NCI-H2227 treated with DMSO at 0.1 percent for 48 hours (cell line): ENCODE results near the gene RUNX1.
"Not testable (repeated sequence)": the region's sequence is repeated elsewhere in the genome, so short reads cannot be mapped to it uniquely, and the experiment has no call there.

Experiments used
- DNase-seq: peaks from one replicate; lab custom pipeline; 2025; lab: John Stamatoyannopoulos, UW

The RUNX1 gene

DNA sequence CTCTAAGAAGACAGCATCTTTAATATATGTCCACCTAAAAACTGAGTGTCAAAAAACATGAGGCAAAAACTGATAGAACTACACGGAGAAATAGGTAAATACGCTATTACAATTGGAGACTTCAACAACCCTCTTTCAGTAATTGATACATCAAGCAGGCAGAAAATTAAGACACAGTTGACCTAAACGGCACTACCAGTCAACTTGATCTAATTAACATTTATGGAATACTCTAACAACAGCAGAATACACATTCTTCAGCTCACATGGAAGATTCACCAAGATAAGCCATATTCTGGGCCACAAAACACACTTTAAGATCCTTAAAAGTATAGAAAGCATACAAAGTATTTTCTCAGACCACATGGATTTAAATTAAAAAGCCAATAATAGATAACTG lies 242.7 kb downstream of the RUNX1 start:
- no peak for DNase-seq

DNA sequence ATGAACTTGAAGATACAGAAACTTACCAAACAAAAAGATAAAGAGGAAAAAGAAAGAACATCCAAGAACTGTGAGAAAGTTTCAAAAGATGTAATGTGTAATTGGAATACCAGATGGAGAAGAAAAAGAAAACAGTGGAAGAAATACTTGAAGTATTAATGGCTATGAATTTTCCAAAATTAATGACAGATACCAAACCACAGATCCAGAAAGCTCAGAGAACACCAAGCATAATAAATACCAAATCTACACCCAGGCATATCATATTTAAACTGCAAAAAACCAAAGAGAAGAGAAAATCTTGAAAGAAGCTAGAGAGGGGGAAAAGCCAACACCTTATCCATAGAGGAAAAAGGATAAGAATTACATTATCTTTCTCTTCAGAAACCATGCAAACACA lies 243.9 kb downstream of the RUNX1 start:
- DNase-seq, result no peak

GRCh38 chr21:34804584-34804983 lies 244.5 kb downstream of the RUNX1 start:
- DNase-seq, result not testable (repeated sequence)

DNA sequence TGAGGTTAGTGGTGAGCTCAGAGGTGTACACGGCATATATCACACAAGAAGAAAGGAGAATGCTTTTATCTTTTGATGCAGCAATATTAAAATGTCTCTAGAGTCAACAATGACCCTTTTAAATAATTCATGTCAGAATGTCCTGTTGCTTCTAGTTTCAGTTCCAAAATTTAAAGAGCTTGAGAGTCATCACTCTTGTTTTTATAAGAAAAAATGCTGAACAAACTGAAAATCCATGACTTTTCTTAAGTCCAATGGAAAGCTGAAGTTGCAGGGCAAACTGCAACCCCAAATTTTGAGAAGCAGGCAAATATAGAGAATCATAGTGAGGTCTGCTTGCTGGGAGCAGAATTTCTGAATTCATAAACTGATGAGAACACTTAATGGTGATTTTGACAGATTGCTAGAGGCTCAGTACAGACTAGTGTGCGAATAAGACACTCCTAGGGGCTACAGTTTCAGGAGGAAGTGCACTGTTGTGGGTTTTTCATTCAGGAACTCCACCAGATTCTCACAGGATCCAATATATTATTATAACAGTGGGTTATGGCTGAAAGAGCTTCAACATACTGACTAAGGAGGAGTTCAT lies 245.2 kb downstream of the RUNX1 start:
- no peak for DNase-seq

GRCh38 chr21:34802180-34802899 lies 246.8 kb downstream of the RUNX1 start:
- no peak for DNase-seq

DNA sequence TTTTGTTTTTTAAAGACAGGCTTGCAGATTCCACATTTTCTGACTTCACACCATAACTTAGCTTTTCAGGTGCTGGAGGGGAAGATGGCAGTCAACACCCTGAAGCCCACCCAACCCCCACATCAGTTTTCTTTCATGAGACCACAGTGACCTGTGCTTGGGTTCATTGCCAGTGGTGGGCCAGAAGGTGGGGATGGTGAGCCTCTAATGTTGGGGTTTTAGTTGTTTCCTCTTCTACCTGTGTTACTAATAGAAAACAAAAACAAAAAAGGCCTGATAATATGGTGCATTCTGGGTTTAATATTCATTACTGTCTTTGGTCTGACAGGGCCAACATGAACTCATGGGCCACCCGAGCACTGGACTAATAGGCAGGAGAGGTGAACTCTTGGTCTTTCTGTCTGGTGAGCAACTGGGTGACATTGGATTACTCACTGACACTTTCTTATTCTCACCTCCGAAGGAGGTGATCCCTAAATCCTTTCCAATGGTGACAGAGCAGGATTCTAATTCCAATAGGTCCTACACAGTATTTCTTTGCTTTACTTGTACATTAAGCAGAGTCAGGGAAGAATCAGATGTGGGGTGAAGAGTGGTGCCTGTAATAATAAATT lies 247.5 kb downstream of the RUNX1 start:
- no peak for DNase-seq

DNA sequence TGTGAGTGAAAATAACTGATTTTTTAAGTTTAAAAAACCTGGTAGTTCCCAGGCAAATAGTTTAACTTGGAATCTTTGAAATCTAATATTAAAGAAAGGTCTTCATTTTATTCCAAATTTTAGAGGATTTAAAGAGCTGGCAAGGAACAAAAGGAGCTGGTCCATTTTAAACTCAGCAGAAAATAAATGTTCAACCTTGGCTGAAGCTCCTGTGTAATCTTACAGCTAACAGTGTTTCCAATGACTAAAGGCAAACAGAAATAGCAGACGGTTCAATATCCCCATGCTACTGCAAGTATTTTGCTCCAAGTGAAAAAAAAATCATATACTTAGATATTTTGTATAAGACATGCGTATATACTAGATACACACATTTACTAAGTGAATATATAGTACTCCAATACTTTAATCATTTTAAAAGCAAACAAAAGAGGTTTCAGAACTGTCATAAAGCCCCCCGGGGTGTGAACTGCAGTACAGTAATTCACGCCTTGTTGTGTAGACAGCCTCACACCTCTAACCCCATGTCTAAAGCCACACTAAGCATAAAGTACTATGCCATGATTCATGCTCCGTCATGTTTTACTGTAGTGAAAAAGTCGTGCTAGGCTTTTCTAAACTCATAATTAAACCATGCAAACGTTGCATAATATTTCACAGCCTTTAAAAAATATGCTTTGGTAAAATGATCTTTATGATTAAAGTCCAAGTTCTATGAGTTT lies 248.1 kb downstream of the RUNX1 start:
- no peak for DNase-seq

DNA sequence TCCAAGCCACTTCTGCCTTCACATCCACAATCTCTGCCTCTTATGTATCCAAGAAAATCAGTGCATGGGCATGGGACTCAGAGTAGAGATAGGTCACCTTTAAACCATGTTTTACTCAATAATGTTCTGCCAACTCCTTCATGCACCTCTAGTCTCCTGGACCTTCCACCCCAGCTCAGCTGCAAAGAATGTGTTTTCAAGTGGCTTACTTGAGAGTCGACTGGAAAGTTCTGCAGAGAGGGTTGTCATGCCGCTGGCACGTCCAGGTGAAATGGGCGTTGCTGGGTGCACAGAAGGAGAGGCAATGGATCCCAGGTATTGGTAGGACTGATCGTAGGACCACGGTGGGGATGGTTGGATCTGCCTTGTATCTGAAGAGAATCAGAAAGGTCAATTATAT lies 250.0 kb downstream of the RUNX1 start:
- no peak for DNase-seq

GRCh38 chr21:34797921-34798535 lies 251.1 kb downstream of the RUNX1 start:
- DNase-seq, result no peak

DNA sequence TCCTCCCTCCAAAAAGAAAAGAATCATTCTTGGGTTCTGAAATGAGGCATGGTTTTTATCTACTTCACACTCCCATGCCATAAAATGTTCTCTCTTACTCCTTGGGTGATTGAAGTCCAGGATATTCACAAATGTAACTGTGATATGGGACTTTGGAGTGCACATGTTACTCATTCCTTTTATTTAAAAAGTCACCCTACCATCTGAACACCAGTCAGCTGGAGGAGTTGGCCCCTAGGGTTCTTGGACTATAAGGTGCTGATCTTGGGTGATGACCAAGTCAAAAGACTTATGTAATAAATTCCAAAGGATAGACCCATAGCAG lies 251.9 kb downstream of the RUNX1 start:
- no peak for DNase-seq

GRCh38 chr21:34796518-34797200 lies 252.4 kb downstream of the RUNX1 start:
- no peak for DNase-seq

DNA sequence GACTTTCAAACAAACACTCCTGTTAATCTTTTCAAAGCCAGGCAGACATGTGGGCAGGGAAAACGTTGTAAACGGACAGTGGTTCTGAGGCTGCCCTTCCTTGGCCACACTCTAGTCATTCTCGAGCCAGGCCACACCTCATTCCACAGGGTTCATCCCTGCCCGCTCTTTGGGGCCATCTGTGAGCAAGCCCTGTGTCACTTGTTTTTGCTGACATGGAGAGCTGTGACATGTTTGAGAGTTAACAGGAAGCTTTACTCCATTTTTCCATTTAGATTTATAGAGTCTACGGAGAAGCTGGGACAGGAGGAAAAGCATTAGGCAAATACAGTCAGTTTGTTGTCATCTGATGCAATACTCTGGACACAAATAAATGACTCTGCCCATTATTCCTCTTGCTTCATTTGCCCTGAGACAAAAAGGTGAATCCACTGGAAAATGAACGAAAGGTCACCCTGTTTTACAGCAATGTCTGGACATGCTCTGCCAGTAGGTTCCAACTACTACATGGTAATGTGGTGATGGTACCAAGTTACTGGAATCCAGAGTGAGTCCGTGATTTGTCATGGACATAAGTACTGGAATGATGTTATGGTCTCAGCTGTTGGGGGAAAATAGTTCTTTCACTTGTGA lies 253.4 kb downstream of the RUNX1 start:
- no peak for DNase-seq

- DNase-seq, result no peak
Measured at GRCh38 chr21:34795175-34795547, 253.9 kb downstream of the RUNX1 start.

- no peak for DNase-seq
Measured at GRCh38 chr21:34794686-34795085, 254.4 kb downstream of the RUNX1 start.

DNA sequence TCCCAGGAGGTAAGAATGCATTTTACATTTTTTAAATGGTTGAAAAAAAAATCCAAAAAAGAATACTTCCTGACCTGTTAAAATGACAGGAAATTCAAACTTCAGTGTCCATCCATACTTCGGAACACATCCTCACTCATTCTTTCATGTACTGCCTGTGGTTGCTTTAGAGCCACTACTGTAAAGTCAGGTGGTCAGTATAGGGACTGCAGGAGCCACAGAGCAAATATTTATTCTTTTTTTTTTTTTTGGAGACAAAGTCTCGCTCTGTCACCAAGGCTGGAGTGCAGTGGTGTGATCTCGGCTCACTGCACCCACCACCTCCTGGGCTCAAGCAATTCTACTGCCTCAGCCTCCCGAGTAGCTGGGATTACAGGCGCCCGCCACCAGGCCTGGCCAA lies 255.6 kb downstream of the RUNX1 start:
- no peak for DNase-seq

- peak; percentile 60 for DNase-seq
Measured at GRCh38 chr21:34792504-34793089, 256.5 kb downstream of the RUNX1 start.

DNA sequence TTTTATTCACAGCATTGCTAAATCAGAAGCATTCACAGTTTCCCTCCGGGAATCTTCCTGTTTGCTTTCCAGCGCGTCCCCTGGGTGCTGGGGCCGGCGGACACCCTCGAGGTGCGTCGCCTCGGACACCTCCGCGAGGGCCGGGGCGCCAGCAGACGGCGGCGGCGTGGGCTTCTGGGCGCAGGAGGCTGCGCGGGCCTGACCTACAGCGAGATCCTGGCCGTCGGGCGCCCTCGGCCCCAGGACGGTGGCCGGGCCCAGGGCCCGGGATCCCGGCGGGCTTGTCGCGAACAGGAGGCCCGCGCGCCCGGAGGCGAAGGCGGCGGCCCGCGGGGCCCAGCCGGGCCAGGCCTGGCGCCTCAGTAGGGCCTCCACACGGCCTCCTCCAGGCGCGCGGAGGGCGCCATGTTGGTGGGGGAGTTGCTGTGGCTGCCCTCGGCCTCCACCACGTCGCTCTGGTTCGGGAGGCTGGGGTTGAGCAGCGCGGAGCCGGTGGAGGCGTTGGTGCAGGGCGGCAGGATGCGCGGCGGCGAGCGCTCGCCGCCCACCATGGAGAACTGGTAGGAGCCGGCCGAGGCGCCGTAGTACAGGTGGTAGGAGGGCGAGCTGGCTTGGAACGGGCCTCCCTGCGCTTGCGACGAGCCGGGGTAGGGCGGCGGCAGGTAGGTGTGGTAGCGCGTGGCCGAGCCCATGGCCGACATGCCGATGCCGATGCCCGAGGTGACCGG lies 257.2 kb downstream of the RUNX1 start:
- DNase-seq, result no peak

DNA sequence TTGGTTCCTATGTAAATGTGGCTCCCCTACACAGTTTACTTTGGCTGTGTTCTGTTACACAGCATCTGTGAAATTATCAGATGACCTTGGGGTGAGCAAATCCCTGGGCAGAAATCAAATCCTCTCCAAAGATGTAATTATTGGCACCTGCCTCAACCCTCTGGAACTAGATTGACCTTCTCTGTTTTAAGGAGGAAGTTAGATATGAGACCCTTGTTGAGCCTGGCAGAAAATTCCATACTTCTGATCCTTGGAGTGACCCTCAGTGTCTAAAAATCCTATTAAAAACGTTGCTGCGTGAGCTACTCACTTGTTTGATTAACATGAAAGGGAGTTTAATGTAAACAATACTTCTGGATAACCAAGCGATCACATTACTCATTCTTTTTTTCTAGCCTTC lies 258.3 kb downstream of the RUNX1 start:
- no peak for DNase-seq

- no peak for DNase-seq
Measured at GRCh38 chr21:34790341-34790740, 258.8 kb downstream of the RUNX1 start.

GRCh38 chr21:34788879-34789278 lies 260.2 kb downstream of the RUNX1 start:
- no peak for DNase-seq

GRCh38 chr21:34783815-34784214 lies 265.3 kb downstream of the RUNX1 start:
- no peak for DNase-seq
